ENCODE data around the gene PHKG2.

Gene PHKG2

DNA sequence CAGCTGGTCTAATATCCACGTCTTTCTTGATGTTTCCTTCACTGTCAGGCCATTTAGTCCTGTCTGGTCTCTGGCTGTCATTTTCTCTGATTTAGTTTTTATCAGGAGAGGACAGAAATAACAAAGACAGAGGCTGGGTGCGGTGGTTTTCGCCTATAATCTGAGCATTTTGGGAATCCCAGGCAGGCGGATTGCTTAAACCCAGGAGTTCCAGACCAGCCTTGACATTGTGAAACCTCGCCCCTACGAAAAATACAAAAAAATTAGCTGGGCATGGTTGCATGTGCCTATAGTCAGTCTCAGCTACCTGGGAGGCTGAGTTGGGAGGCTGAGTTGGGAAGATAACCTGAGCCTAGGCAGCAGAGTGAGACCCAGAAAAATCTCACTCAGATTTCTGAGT is 42.2 kb upstream of the PHKG2 start:
- H2AFZ ChIP-seq (ENCODE audit: low read length): no peak overlapping the region
- H3K79me2 ChIP-seq (ENCODE audit: low read length): peaks cover 60% of the 10 kb centered on the region
- no peak overlapping the region for H3K4me2 ChIP-seq (ENCODE audit: low read depth, low read length)
- no peak overlapping the region for H3K4me3 ChIP-seq (ENCODE audit: low read length)
- H3K9me2 ChIP-seq (replicated peaks; ENCODE audit: insufficient read depth, low read length): no peaks in the 10 kb centered on the region
- no peaks in the 10 kb centered on the region; the same call in 1 of the 2 replicates for H4K20me1 ChIP-seq (ENCODE audit: insufficient read depth, low read length)
- DNase-seq: no peak
- H3K27ac ChIP-seq (ENCODE audit: low read length): no peak overlapping the region
- no peaks in the 10 kb centered on the region for H3K4me1 ChIP-seq (ENCODE audit: low read length)
- H3K27me3 ChIP-seq (replicated peaks; ENCODE audit: insufficient read depth, low read length): no peaks in the 10 kb centered on the region
- H3K9ac ChIP-seq (ENCODE audit: low read length): no peak overlapping the region
- TF ChIP-seq EZH2phosphoT487 (IDR thresholded peaks at IDR 0.05; ENCODE audit: low read length): no peak
- TF ChIP-seq, protein P1, sequence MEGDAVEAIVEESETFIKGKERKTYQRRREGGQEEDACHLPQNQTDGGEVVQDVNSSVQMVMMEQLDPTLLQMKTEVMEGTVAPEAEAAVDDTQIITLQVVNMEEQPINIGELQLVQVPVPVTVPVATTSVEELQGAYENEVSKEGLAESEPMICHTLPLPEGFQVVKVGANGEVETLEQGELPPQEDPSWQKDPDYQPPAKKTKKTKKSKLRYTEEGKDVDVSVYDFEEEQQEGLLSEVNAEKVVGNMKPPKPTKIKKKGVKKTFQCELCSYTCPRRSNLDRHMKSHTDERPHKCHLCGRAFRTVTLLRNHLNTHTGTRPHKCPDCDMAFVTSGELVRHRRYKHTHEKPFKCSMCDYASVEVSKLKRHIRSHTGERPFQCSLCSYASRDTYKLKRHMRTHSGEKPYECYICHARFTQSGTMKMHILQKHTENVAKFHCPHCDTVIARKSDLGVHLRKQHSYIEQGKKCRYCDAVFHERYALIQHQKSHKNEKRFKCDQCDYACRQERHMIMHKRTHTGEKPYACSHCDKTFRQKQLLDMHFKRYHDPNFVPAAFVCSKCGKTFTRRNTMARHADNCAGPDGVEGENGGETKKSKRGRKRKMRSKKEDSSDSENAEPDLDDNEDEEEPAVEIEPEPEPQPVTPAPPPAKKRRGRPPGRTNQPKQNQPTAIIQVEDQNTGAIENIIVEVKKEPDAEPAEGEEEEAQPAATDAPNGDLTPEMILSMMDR (IDR thresholded peaks at IDR 0.05; ENCODE audit: low read length): no peak
- TF ChIP-seq EZH2 (optimal IDR thresholded peaks at IDR 0.05; ENCODE audit: low read depth, low read length): no peak
- H3K9me3 ChIP-seq (replicated peaks; ENCODE audit: insufficient read depth, low read length): no peaks in the 10 kb centered on the region
- H3K36me3 ChIP-seq (replicated peaks; ENCODE audit: insufficient read depth, low read length): peaks cover 39% of the 10 kb centered on the region
- H3F3A ChIP-seq (ENCODE audit: insufficient read depth, low read length): no peaks in the 10 kb centered on the region

- no peaks in the 10 kb centered on the region for H3K27me3 ChIP-seq (replicated peaks; ENCODE audit: insufficient read depth, low read length)
- H3K36me3 ChIP-seq (replicated peaks; ENCODE audit: insufficient read depth, low read length): peaks cover 36% of the 10 kb centered on the region
- H3K4me2 ChIP-seq (ENCODE audit: low read depth, low read length): no peak overlapping the region
- no peaks in the 10 kb centered on the region for H3K9me2 ChIP-seq (replicated peaks; ENCODE audit: insufficient read depth, low read length)
- no peaks in the 10 kb centered on the region for H3K9me3 ChIP-seq (replicated peaks; ENCODE audit: insufficient read depth, low read length)
- H3K9ac ChIP-seq (ENCODE audit: low read length): no peak overlapping the region
- 0 out of 2 replicates have a peak, but pooled peaks cover 2% of the 10 kb centered on the region for H3F3A ChIP-seq (ENCODE audit: insufficient read depth, low read length)
- no peaks in the 10 kb centered on the region for H4K20me1 ChIP-seq (ENCODE audit: insufficient read depth, low read length)
- H3K79me2 ChIP-seq (ENCODE audit: low read length): peaks cover 65% of the 10 kb centered on the region
- no peak for DNase-seq
- TF ChIP-seq EZH2 (optimal IDR thresholded peaks at IDR 0.05; ENCODE audit: low read depth, low read length) (no peak), EZH2phosphoT487 (IDR thresholded peaks at IDR 0.05; ENCODE audit: low read length) (no peak)
- TF ChIP-seq, protein P1 (IDR thresholded peaks at IDR 0.05; ENCODE audit: low read length): no peak
- H3K4me3 ChIP-seq (ENCODE audit: low read length): no peak overlapping the region
- no peak overlapping the region for H3K27ac ChIP-seq (ENCODE audit: low read length)
- no peaks in the 10 kb centered on the region for H3K4me1 ChIP-seq (ENCODE audit: low read length)
- H2AFZ ChIP-seq (ENCODE audit: low read length): no peak overlapping the region
Measured at GRCh38 chr16:30710971-30711370, 37.3 kb upstream of the PHKG2 start.

DNA sequence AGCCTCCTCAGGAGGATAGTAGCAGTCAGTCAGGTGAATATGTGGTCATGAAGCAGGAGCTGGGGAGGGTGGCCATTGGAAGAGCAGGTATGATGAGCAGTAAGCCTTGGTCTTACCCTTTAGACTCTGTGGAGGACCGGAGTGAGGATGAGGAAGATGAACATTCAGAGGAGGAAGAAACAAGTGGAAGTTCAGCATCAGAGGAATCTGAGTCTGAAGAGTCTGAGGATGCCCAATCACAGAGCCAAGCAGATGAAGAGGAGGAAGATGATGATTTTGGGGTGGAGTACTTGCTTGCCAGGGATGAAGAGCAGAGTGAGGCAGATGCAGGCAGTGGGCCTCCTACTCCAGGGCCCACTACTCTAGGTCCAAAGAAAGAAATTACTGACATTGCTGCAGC is 36.5 kb upstream of the PHKG2 start:
- H3F3A ChIP-seq (ENCODE audit: insufficient read depth, low read length): 0 out of 2 replicates have a peak, but pooled peaks cover 2% of the 10 kb centered on the region
- H3K9ac ChIP-seq (ENCODE audit: low read length): no peak overlapping the region
- H3K4me3 ChIP-seq (ENCODE audit: low read length): no peak overlapping the region
- no peak overlapping the region for H2AFZ ChIP-seq (ENCODE audit: low read length)
- DNase-seq: no peak
- peaks cover 67% of the 10 kb centered on the region for H3K79me2 ChIP-seq (ENCODE audit: low read length)
- H3K36me3 ChIP-seq (replicated peaks; ENCODE audit: insufficient read depth, low read length): peaks cover 38% of the 10 kb centered on the region
- H3K4me2 ChIP-seq (ENCODE audit: low read depth, low read length): no peak overlapping the region
- H3K27ac ChIP-seq (ENCODE audit: low read length): no peak overlapping the region
- no peaks in the 10 kb centered on the region for H3K9me2 ChIP-seq (replicated peaks; ENCODE audit: insufficient read depth, low read length)
- H3K9me3 ChIP-seq (replicated peaks; ENCODE audit: insufficient read depth, low read length): no peaks in the 10 kb centered on the region
- H3K27me3 ChIP-seq (replicated peaks; ENCODE audit: insufficient read depth, low read length): no peaks in the 10 kb centered on the region
- H3K4me1 ChIP-seq (ENCODE audit: low read length): no peaks in the 10 kb centered on the region
- no peaks in the 10 kb centered on the region for H4K20me1 ChIP-seq (ENCODE audit: insufficient read depth, low read length)
- TF ChIP-seq EZH2 (optimal IDR thresholded peaks at IDR 0.05; ENCODE audit: low read depth, low read length): no peak
- TF ChIP-seq EZH2phosphoT487 (IDR thresholded peaks at IDR 0.05; ENCODE audit: low read length): no peak
- TF ChIP-seq, protein P1 (IDR thresholded peaks at IDR 0.05; ENCODE audit: low read length): no peak
